Endothelial cell of umbilical vein (primary cell): Measurements from ENCODE around the gene C12orf60. TPM values are rescaled to one million over a fixed set of nuclear protein-coding genes. Genes with fewer than 3 reads are reported as not detected.

ENCODE experiments used
- BruUV-seq: library from RNA; stranded (reverse); fragments of 400-500 nt; replicated peaks from 2 replicates; lab custom pipeline; 2021; lab: Mats Ljungman, UMichigan
- CTCF ChIA-PET: fragments of 300-600, 350-600 bp; sonication (Branson Sonifier 250); formaldehyde crosslinking; loops from one replicate; lab custom pipeline; 2021; ENCODE audit warnings: antibody characterized with exemption, inconsistent platforms; lab: Charles Lee
- POLR2A ChIA-PET: fragments of 300-600, 350-600 bp; sonication (Branson Sonifier 250); formaldehyde crosslinking; loops from one replicate; lab custom pipeline; 2021; ENCODE audit warnings: antibody characterized with exemption, inconsistent platforms; lab: Charles Lee
- DNase-seq: peaks from one replicate; pipeline ENCODE4 v3.0.0-alpha.2; 2011; ENCODE audit warnings: low read depth, low spot score
- FAIRE-seq: peaks from 2 replicates; lab custom pipeline; 2011; peaks lifted over from hg19 to GRCh38; lab: Jason Lieb, UNC
- H2AFZ ChIP-seq: 2 replicates; pipeline ENCODE4 v1.6.0; 2012; ENCODE audit warnings: low read depth, low read length, control low read depth, inconsistent platforms
- H3K27ac ChIP-seq: 2 replicates; pipeline ENCODE4 v1.5.1; 2011; ENCODE audit warnings: low read depth, mild to moderate bottlenecking, control low read depth, low read length, moderate library complexity; ENCODE audit not compliant: insufficient read depth
- H3K27me3 ChIP-seq, 2 experiments: 2 replicates each; pipeline versions ENCODE4 v1.6.0 to v1.6.1; 2011; ENCODE audit warnings: low read length in 2 of 2, mixed read lengths in 1 of 2; ENCODE audit not compliant: control insufficient read depth in 2 of 2, insufficient read depth in 2 of 2
- H3K36me3 ChIP-seq, 2 experiments: 2 replicates in 1 of 2; 3 replicates in 1 of 2; pipeline ENCODE4 v1.5.1; 2011; ENCODE audit warnings: low read length in 2 of 2, mild to moderate bottlenecking in 1 of 2, moderate library complexity in 1 of 2; ENCODE audit not compliant: control insufficient read depth in 2 of 2, insufficient read depth in 2 of 2; ENCODE audit errors: extremely low read depth in 1 of 2
- H3K4me1 ChIP-seq: 3 replicates; pipeline ENCODE4 v1.5.1; 2011; ENCODE audit warnings: mild to moderate bottlenecking, low read length; ENCODE audit not compliant: control insufficient read depth, insufficient read depth; ENCODE audit errors: extremely low read depth
- H3K4me2 ChIP-seq: 2 replicates; pipeline ENCODE4 v1.6.1; 2011; ENCODE audit warnings: low read length, control low read depth, mixed read lengths; ENCODE audit not compliant: insufficient read depth
- H3K4me3 ChIP-seq, 3 experiments: fragments of 200-600 bp in 1 of 3; sonication (generic), shearing (Covaris generic) in 1 of 3; replicated peaks in 1 of 3; 2 replicates each; pipeline ENCODE4 v1.5.1; 2011 to 2016; ENCODE audit warnings: control low read depth in 3 of 3, low read length in 3 of 3, mild to moderate bottlenecking in 2 of 3, inconsistent platforms in 1 of 3, low read depth in 1 of 3, moderate library complexity in 1 of 3; ENCODE audit not compliant: insufficient read depth in 1 of 3
- H3K79me2 ChIP-seq: 2 replicates; pipeline ENCODE4 v1.6.0; 2012; ENCODE audit warnings: low read length, inconsistent platforms; ENCODE audit not compliant: control insufficient read depth, insufficient read depth
- H3K9ac ChIP-seq: replicated peaks from 2 replicates; pipeline ENCODE3; 2011; ENCODE audit warnings: low read length, control low read depth; ENCODE audit not compliant: insufficient read depth; ENCODE audit errors: extremely low read depth
- H3K9me1 ChIP-seq: replicated peaks from 3 replicates; pipeline ENCODE4 v1.6.0; 2011; ENCODE audit warnings: mild to moderate bottlenecking, low read length; ENCODE audit not compliant: control insufficient read depth, insufficient read depth; ENCODE audit errors: extremely low read depth
- H3K9me3 ChIP-seq: replicated peaks from 2 replicates; pipeline ENCODE4 v1.5.1; 2012; ENCODE audit warnings: low read length, inconsistent platforms; ENCODE audit not compliant: control insufficient read depth, insufficient read depth
- H4K20me1 ChIP-seq: replicated peaks from 2 replicates; pipeline ENCODE3; 2011; ENCODE audit warnings: mild to moderate bottlenecking, low read length; ENCODE audit not compliant: control insufficient read depth, insufficient read depth; ENCODE audit errors: extremely low read depth
- CTCF ChIP-seq, 2 donors: IDR thresholded peaks; 1 replicate in 1 of 2; 2 replicates in 1 of 2; pipeline ENCODE4 v1.5.1; 2011; ENCODE audit warnings: low read length in 2 of 2, mild to moderate bottlenecking in 2 of 2, moderate library complexity in 2 of 2, control low read depth in 1 of 2, inconsistent platforms in 1 of 2, low read depth in 1 of 2; ENCODE audit not compliant: insufficient read depth in 1 of 2; ENCODE audit errors: extremely low read depth in 1 of 2
- EZH2 ChIP-seq: IDR thresholded peaks from 2 replicates; pipeline ENCODE4 v1.6.1; 2012; ENCODE audit warnings: borderline replicate concordance, low read depth, mild to moderate bottlenecking, moderate library complexity, low read length, inconsistent platforms; ENCODE audit not compliant: severe bottlenecking
- FOS ChIP-seq: IDR thresholded peaks from 2 replicates; pipeline ENCODE4 v1.6.1; 2011; ENCODE audit warnings: mild to moderate bottlenecking, low read length, moderate library complexity, borderline replicate concordance; ENCODE audit not compliant: insufficient read depth
- GATA2 ChIP-seq: IDR thresholded peaks from 2 replicates; pipeline ENCODE4 v1.7.0; 2011; ENCODE audit warnings: low read depth, mild to moderate bottlenecking, moderate library complexity, mixed read lengths, low read length; ENCODE audit not compliant: insufficient read length, insufficient read depth
- JUN ChIP-seq: IDR thresholded peaks from 2 replicates; pipeline ENCODE4 v1.6.1; 2011; ENCODE audit warnings: borderline replicate concordance, low read depth; ENCODE audit not compliant: insufficient read length, insufficient read depth
- MYC ChIP-seq: IDR thresholded peaks from one replicate; pipeline ENCODE4 v1.6.1; 2011; ENCODE audit warnings: mild to moderate bottlenecking, low read depth, low read length
- POLR2A ChIP-seq: IDR thresholded peaks from 2 replicates; pipeline ENCODE4 v1.6.1; 2012; ENCODE audit warnings: low read depth, mild to moderate bottlenecking, control low read depth, low read length
- POLR2AphosphoS5 ChIP-seq: IDR thresholded peaks from 2 replicates; pipeline ENCODE4 v1.6.1; 2012; ENCODE audit warnings: low read depth, mild to moderate bottlenecking, control low read depth, low read length, moderate library complexity; ENCODE audit not compliant: insufficient read depth
- dilution Hi-C: fragments of 300-500 bp; cut with MboI; formaldehyde crosslinking; loops from one replicate; pipeline ENCODE4 v1.15.0; 2019; ENCODE audit warnings: low sequenced_read_pairs; ENCODE audit not compliant: extremely low pct_ligation_motif_present
- intact Hi-C: fragments of 100-400 bp; cut with micrococcal nuclease; formaldehyde crosslinking; loops from one replicate; pipeline ENCODE4 v1.10.0; 2022
- polyA plus RNA-seq, 4 experiments: library from polyadenylated mRNA; depleted of rRNA in 3 of 4; stranded (reverse) in 3 of 4; unstranded in 1 of 4; fragments of >200 nt; gene quantifications; 2 replicates each; pipeline versions ENCODE4 v1.2.1 to v1.2.3, GENCODE V29; 2011 to 2012; ENCODE audit warnings: missing spikeins in 1 of 4
- total RNA-seq: library from RNA; stranded (reverse); gene quantifications from 2 replicates; pipeline ENCODE4 v1.2.3, GENCODE V29; 2021
- TF ChIP-seq, protein P1 (sequence below): IDR thresholded peaks from 2 replicates; pipeline ENCODE4 v1.6.1; 2011; ENCODE audit not compliant: insufficient read depth, insufficient read length

Gene C12orf60
- total and polyA plus RNA-seq, 2 donors (not counting 3 experiments of a cell fraction or from before 2014, with no cell fraction given): 0.52 to 1.3 TPM

DNA sequence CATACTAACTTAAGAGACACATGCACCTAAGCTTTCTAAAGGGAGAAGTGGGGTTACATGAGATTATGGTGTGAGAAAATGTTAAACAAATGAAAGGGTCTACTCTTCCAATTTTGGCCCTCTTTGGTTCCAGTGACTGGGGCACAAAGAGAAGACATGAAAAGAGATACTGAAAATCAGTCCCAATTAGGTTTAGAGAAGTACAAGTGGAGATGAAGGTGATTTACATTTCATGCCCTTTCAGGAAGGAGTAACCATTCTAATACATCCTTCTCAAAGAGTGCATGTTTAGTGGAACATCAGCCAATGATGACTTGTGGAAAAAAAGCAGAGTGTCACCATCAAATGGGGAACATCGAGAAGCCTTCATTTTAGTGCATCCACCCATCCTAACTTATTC is 67.8 kb downstream of the C12orf60 start:
- no peaks in the 10 kb centered on the region for H3K27me3 ChIP-seq
- H4K20me1 ChIP-seq: no peaks in the 10 kb centered on the region
- no peaks in the 10 kb centered on the region for H3K9me3 ChIP-seq
- no peak overlapping the region for H3K4me3 ChIP-seq
- no peak overlapping the region for H3K27ac ChIP-seq
- FAIRE-seq (no peak), DNase-seq (no peak)
- no peak overlapping the region for H3K9ac ChIP-seq
- TF ChIP-seq POLR2AphosphoS5 (no peak), GATA2 (no peak), POLR2A (no peak), JUN (no peak), CTCF (IDR thresholded peaks at IDR 0.05; ENCODE audit: extremely low read depth in 1 of 2, insufficient read depth in 1 of 2, low read depth in 1 of 2, low read length in 2 of 2) (no peak), MYC (no peak), EZH2 (no peak), FOS (no peak)
- TF ChIP-seq, protein P1, sequence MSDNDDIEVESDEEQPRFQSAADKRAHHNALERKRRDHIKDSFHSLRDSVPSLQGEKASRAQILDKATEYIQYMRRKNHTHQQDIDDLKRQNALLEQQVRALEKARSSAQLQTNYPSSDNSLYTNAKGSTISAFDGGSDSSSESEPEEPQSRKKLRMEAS: no peak
- dilution Hi-C loops: no loop called here
- no peaks in the 10 kb centered on the region for H3K36me3 ChIP-seq
- no peak overlapping the region for H3K4me2 ChIP-seq
- H2AFZ ChIP-seq: no peak overlapping the region
- no TSS peak for BruUV-seq
- H3K79me2 ChIP-seq: no peaks in the 10 kb centered on the region
- POLR2A ChIA-PET: no interaction called here
- intact Hi-C loops: no loop called here
- H3K4me1 ChIP-seq: no peaks in the 10 kb centered on the region
- CTCF ChIA-PET: no interaction called here
- H3K9me1 ChIP-seq: no peaks in the 10 kb centered on the region
